ENCODE measurements around the gene GHRHR.

DNA sequence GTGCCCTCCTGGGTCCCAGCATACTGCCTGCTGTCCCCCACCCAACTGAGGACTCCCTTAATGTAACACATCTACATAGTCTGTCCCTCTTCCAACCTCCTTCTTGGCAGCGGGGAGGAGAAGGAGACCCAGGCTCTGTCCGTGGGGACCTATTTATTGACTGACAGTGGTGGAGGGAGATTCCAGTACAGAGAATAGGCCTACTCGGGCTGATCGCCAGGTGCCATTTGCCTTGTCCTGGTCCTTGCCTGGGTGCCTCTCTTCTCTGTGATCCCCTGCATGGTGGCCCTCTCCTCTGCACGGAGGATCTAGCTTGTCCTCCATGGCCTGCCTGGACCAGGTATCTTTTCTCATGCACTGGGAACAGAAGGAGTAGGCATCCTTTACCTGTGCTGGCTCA lies 17.0 kb downstream of the GHRHR start:
- TF ChIP-seq POLR2A (IDR thresholded peaks at IDR 0.05), result no peak
- TF ChIP-seq, protein P1, sequence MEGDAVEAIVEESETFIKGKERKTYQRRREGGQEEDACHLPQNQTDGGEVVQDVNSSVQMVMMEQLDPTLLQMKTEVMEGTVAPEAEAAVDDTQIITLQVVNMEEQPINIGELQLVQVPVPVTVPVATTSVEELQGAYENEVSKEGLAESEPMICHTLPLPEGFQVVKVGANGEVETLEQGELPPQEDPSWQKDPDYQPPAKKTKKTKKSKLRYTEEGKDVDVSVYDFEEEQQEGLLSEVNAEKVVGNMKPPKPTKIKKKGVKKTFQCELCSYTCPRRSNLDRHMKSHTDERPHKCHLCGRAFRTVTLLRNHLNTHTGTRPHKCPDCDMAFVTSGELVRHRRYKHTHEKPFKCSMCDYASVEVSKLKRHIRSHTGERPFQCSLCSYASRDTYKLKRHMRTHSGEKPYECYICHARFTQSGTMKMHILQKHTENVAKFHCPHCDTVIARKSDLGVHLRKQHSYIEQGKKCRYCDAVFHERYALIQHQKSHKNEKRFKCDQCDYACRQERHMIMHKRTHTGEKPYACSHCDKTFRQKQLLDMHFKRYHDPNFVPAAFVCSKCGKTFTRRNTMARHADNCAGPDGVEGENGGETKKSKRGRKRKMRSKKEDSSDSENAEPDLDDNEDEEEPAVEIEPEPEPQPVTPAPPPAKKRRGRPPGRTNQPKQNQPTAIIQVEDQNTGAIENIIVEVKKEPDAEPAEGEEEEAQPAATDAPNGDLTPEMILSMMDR (IDR thresholded peaks at IDR 0.05), result no peak
